Gastroesophageal sphincter (tissue), 4 donors: ENCODE measurements around the gene UBTF. TPM values are rescaled to one million over a fixed set of nuclear protein-coding genes. Genes with fewer than 3 reads are reported as not detected.

Source experiments
- ATAC-seq: fragments of 150-250 bp; one replicate; pipeline ENCODE4 v1.9.1; 2016; ENCODE audit warnings: mild to moderate bottlenecking, moderate library complexity
- H3K27ac ChIP-seq, 4 donors: fragments of 200-600 bp; sonication (generic) in 3 of 4; 1 replicate in 3 of 4; 2 replicates in 1 of 4; pipeline ENCODE4 v1.5.1; 2016 to 2019
- H3K27me3 ChIP-seq: fragments of 200-600 bp; sonication (generic); one replicate; pipeline ENCODE4 v1.5.1; 2019
- H3K36me3 ChIP-seq, 2 donors: fragments of 200-600 bp; sonication (generic); one replicate each; pipeline ENCODE4 v1.5.1; 2019; ENCODE audit warnings: control low read depth in 1 of 2
- H3K4me1 ChIP-seq, 3 donors: fragments of 200-600 bp; sonication (generic); 1 replicate in 2 of 3; 2 replicates in 1 of 3; pipeline ENCODE4 v1.5.1; 2016 to 2019; ENCODE audit warnings: control low read depth in 2 of 3
- H3K4me3 ChIP-seq, 2 donors: fragments of 200-600 bp; sonication (generic); one replicate each; pipeline ENCODE4 v1.5.1; 2019; ENCODE audit warnings: mild to moderate bottlenecking in 1 of 2, moderate library complexity in 1 of 2
- H3K9me3 ChIP-seq, 3 donors: fragments of 200-600 bp; sonication (generic); one replicate each; pipeline ENCODE4 v1.5.1; 2017 to 2019; ENCODE audit warnings: control low read depth in 2 of 3
- EP300 ChIP-seq: sonication (generic); formaldehyde crosslinking; IDR thresholded peaks from one replicate; pipeline ENCODE4 v1.6.1; 2017; ENCODE audit warnings: antibody characterized with exemption, mild to moderate bottlenecking
- POLR2A ChIP-seq, 2 donors: fragments of 450-650 bp; IDR thresholded peaks; one replicate each; pipeline ENCODE4 v1.6.1; 2017; ENCODE audit warnings: antibody characterized with exemption in 2 of 2, mild to moderate bottlenecking in 2 of 2, moderate library complexity in 1 of 2
- POLR2AphosphoS5 ChIP-seq: sonication (generic); formaldehyde crosslinking; IDR thresholded peaks from one replicate; pipeline ENCODE4 v1.6.1; 2017; ENCODE audit warnings: antibody characterized with exemption
- WGBS, 2 donors: methylation state at CpG; one replicate each; pipeline ENCODE4 v1.1.5; 2018; ENCODE audit warnings: low coverage in 1 of 2; 5-methylcytosine and 5-hydroxymethylcytosine counted together
- small RNA-seq, 4 donors: library from RNA; depleted of rRNA; stranded (forward); fragments of <200 nt; gene quantifications; one replicate each; pipeline ENCODE3, GENCODE V24; 2016
- total RNA-seq, 4 donors: library from RNA; depleted of rRNA; stranded (reverse); fragments of >200 nt; gene quantifications; one replicate each; pipeline ENCODE4 v1.1.0, GENCODE V29; 2016
- TF ChIP-seq, protein P1 (sequence below), 4 experiments: fragments of 200-600 bp in 2 of 4; fragments of 450-650 bp in 2 of 4; sonication (generic) in 1 of 4; IDR thresholded peaks; one replicate each; pipeline ENCODE4 v1.5.1; 2017 to 2019; ENCODE audit warnings: antibody characterized with exemption in 4 of 4, mild to moderate bottlenecking in 2 of 4, moderate library complexity in 2 of 4

The UBTF gene
- total RNA-seq, 4 donors from 2014 or later, result 55.6 to 85.5 (median 60.4) TPM

DNA sequence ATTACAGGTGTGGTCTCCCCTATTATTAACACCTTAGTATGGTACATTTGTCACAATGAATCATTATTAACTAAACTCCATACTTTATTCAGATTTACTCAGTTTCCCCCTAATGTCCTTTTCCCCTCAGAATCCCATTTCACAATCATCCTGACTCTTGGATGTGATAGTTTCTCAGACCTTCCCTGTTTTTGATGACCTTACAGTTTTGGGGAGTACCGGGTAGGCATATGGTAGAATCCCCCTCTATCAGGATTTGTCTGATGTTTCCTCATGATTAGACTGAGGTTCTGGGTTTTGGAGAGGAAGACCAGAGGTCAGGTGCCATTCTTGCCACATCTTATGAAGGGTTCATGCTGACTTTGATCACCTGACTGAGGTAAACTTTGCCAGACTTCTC is 55.0 kb downstream of the UBTF start:
- no peak for ATAC-seq
- Histone ChIP-seq H3K4me1 (peaks cover 0 to 17% (median 3%) of the 10 kb centered on the region in 3 donors), H3K9me3 (no peaks in the 10 kb centered on the region), H3K4me3 (no peak overlapping the region), H3K27ac (no peak overlapping the region), H3K27me3 (no peaks in the 10 kb centered on the region), H3K36me3 (no peaks in the 10 kb centered on the region)
- TF ChIP-seq, protein P1, sequence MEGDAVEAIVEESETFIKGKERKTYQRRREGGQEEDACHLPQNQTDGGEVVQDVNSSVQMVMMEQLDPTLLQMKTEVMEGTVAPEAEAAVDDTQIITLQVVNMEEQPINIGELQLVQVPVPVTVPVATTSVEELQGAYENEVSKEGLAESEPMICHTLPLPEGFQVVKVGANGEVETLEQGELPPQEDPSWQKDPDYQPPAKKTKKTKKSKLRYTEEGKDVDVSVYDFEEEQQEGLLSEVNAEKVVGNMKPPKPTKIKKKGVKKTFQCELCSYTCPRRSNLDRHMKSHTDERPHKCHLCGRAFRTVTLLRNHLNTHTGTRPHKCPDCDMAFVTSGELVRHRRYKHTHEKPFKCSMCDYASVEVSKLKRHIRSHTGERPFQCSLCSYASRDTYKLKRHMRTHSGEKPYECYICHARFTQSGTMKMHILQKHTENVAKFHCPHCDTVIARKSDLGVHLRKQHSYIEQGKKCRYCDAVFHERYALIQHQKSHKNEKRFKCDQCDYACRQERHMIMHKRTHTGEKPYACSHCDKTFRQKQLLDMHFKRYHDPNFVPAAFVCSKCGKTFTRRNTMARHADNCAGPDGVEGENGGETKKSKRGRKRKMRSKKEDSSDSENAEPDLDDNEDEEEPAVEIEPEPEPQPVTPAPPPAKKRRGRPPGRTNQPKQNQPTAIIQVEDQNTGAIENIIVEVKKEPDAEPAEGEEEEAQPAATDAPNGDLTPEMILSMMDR (IDR thresholded peaks at IDR 0.05), result no peak
- TF ChIP-seq POLR2AphosphoS5, result no peak
- TF ChIP-seq POLR2A (IDR thresholded peaks at IDR 0.05), result no peak
- no peak for TF ChIP-seq EP300
- 83 to 100% methylated on average over 1 of the region's 1 CpG for WGBS, 2 donors

DNA sequence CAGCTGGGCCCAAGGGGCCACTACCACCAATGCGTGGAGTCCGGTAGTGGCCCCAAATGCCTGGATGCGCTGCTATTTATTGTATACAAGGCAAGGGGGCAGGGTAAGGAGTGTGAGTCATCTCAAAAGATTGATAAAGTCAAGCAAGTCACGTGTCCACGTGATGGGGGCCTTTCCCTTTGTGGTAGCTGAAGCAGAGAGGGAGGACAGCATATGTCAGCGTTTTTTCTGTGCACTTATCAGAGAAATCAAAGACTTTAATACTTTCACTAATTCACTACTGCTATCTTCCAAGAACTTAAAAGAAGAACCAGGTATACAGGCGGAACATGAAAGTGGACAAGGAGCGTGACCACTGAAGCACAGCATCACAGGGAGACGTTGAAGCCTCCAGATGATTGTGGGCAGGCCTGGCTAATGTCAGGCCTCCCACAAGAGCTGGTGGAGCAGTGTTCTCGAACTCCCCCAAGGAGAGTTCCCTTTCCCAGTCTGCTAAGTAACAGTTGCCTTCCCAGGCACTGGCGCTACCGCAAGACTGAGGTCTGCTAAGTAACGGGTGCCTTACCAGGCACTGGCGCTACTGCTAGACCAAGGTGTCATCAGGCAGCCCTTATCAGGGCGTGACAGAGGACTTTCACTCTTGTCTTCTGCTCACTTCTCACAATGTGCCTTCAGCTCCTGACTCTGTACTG is 59.8 kb downstream of the UBTF start:
- no peaks in the 10 kb centered on the region for H3K27me3 ChIP-seq
- no peak overlapping the region for H3K4me3 ChIP-seq
- 84 to 85% methylated on average over 10 to 11 of the region's 15 CpGs for WGBS, 2 donors
- no peaks in the 10 kb centered on the region for H3K9me3 ChIP-seq
- H3K27ac ChIP-seq, result no peak overlapping the region
- TF ChIP-seq, protein P1 (IDR thresholded peaks at IDR 0.05), result no peak
- no peak for TF ChIP-seq EP300
- TF ChIP-seq POLR2AphosphoS5, result no peak
- no peak for TF ChIP-seq POLR2A (IDR thresholded peaks at IDR 0.05)
- no peaks in the 10 kb centered on the region for H3K36me3 ChIP-seq
- no peaks in the 10 kb centered on the region for H3K4me1 ChIP-seq
- ATAC-seq, result no peak

DNA sequence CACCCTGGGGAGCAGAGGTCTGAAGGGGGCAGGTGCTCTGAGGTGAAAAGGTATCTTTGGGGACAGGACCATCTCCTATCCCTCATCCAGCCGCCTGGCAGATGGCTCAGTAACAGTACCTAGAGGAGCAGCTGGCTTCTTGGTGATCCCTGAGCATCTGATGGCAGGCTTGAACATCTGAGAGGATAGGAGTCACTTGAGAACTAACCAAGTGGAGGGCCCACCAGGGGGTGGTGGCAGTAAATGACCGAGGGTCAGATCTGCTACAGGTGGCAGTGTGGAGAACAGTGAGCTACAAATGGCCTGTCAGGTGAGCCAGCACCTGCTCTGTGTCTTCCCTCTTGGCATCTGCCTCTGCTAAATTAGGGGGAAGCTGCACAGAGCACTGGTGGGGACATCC is 64.0 kb downstream of the UBTF start:
- H3K4me3 ChIP-seq, result no peak overlapping the region
- no peak overlapping the region for H3K27ac ChIP-seq
- WGBS, 2 donors, result no CpG with 5 or more reads among the region's 2 CpGs
- TF ChIP-seq POLR2A (IDR thresholded peaks at IDR 0.05), result no peak
- TF ChIP-seq, protein P1 (IDR thresholded peaks at IDR 0.05), result no peak
- no peak for TF ChIP-seq EP300
- TF ChIP-seq POLR2AphosphoS5, result no peak
- H3K27me3 ChIP-seq, result no peaks in the 10 kb centered on the region
- H3K4me1 ChIP-seq, result no peaks in the 10 kb centered on the region
- H3K36me3 ChIP-seq, result no peaks in the 10 kb centered on the region
- no peaks in the 10 kb centered on the region for H3K9me3 ChIP-seq
- no peak for ATAC-seq

Small RNA genes lying within 50 kb of the gene (small RNA-seq; reads per million reads assigned to genes)
- gene MIR6782, result 0 reads per million in 4 donors

Other genes with a start within 250 kb of the UBTF start
- 1 to 10 TPM in 2 of 4 donors, under 1 TPM in 2; 0.62 to 3.0 (median 1.0) TPM for gene NAGS, start 215.1 kb downstream of the UBTF start, total RNA-seq
- gene TMEM101, start 204.7 kb downstream of the UBTF start, total RNA-seq, result 10 to 100 TPM; 27.6 to 39.8 (median 33.6) TPM
- gene LSM12, start 153.0 kb downstream of the UBTF start, total RNA-seq, result 10 to 100 TPM; 33.3 to 53.0 (median 41.1) TPM
- gene G6PC3, start 148.9 kb downstream of the UBTF start, total RNA-seq, result 10 to 100 TPM; 22.1 to 27.5 (median 26.2) TPM
- gene HDAC5, start 96.0 kb downstream of the UBTF start, total RNA-seq, result 100 to 1,000 TPM in 2 of 4 donors, 10 to 100 TPM in 2; 78.1 to 152 (median 112) TPM
- 1 to 10 TPM in 2 of 4 donors, under 1 TPM in 1, not detected in 1; 0.81 to 1.5 (median 1.3) TPM for gene HROB, start 77.7 kb downstream of the UBTF start, total RNA-seq
- 1 to 10 TPM; 1.8 to 6.9 (median 3.9) TPM for gene ASB16, start 49.0 kb downstream of the UBTF start, total RNA-seq
- 10 to 100 TPM; 28.3 to 36.1 (median 29.8) TPM for gene TMUB2, start 32.7 kb downstream of the UBTF start, total RNA-seq
- gene ATXN7L3, start 19.8 kb downstream of the UBTF start, total RNA-seq, result 10 to 100 TPM; 33.2 to 63.0 (median 49.0) TPM
- under 1 TPM in 3 of 4 donors, not detected in 1; 0.08 to 0.54 (median 0.45) TPM for gene SLC4A1, start 48.5 kb upstream of the UBTF start, total RNA-seq
- 1 to 10 TPM in 1 of 4 donors, under 1 TPM in 2, not detected in 1; 0.54 to 1.5 (median 0.69) TPM for gene RUNDC3A, start 88.9 kb upstream of the UBTF start, total RNA-seq
- gene SLC25A39, start 105.1 kb upstream of the UBTF start, total RNA-seq, result 10 to 100 TPM; 36.2 to 61.8 (median 49.2) TPM
- gene GRN, start 125.6 kb upstream of the UBTF start, total RNA-seq, result 100 to 1,000 TPM; 108 to 237 (median 182) TPM
- 1 to 10 TPM in 2 of 4 donors, under 1 TPM in 1, not detected in 1; 0.50 to 3.0 (median 2.3) TPM for gene FAM171A2, start 144.2 kb upstream of the UBTF start, total RNA-seq
- 1 to 10 TPM in 1 of 4 donors, under 1 TPM in 2, not detected in 1; 0.31 to 1.2 (median 0.45) TPM for gene ITGA2B, start 170.0 kb upstream of the UBTF start, total RNA-seq